Measurements from ENCODE around the gene POLR3GL.

POLR3GL gene

GRCh38 chr1:145951526-145951925 is 13.0 kb upstream of the POLR3GL start:
- DNase-seq = no peak

DNA sequence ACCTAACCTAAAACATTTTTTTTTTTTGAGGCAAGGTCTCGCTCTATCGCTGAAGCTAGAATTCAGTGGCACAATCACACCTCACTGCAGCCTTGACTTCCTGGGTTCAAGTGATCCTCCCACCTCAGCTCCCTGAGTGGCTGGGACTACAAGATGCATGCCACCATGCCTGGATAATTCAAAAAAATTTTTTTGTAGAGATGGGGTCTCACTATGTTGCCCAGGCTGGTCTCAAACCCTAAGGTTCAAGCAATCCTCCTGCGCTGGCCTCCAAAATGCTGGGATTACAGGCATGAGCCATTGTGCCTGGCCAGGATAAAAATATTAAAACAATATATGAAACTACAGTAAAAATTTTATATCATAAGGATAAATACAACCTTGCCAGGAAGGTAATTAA is 11.6 kb upstream of the POLR3GL start:
- no peak for DNase-seq

- DNase-seq = no peak
These were observed 10.6 kb upstream of the POLR3GL start for GRCh38 chr1:145953861-145954260.

DNA sequence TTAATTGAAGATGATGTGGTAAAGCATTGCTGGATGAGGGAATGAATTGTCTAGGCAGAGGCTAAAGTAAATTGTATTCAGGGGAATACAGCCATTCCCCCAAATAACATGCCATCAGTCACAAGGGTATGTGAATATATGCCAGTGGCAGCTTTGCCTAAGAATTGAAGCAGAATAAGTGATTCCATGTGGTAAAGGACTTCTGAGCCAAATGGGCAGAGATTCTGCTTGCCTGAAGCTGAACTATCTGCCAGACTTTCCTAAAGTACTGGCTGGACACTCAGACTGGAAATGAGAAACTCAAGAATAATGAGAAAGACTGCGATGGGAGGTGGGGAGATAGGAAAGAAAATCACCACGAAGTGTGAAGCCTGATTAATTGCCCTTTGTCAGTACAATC is 9.1 kb upstream of the POLR3GL start:
- DNase-seq = no peak

DNA sequence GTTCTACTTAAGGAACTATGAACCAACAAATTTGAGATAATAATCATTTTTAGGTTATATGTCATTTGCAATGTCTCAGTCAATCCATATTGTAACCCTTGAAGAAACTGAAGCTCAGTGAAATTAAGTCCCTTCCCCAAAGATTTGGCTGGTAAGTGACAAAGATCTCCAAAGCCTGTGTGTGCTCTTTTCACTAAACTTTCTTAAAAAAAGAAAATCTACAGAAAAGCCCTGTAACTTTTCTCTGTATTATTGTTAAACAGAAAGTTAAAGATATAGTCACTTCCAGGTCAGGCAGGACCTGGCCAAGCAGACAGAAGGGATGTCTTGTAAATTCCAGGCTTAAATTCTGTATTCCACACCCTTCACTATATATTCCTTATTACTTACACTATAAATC is 8.1 kb upstream of the POLR3GL start:
- no peak for DNase-seq

DNA sequence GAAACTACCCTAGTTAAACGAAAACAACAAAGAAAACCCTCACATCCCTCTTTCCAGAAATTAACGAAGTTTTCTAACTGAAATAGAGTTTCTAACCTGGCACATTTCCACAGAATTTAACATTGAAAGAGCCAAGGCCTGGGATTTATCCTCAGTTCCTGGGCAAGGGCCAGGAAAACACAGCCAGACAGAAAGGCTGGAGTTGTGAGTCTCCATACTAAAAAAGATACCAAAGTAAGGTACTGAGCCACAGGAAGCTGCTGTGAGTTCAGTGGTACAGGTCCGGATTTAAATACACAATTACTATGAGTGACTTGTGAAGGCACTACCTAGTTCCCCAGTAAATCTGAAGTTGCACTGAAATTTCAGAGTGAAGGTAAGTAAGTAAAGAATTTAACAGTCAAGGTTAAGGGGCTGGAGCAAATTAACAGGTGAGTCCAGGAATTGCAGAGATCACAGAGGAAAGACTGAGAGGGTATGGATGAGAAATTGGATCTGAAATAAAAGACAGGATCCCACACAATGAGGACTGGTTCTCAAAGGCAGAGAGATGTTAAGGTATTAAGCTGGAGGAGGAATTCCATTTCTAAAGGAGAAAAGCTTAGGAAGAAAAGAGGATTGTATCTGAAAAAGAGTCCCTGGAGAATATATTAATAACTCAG is 7.6 kb upstream of the POLR3GL start:
- DNase-seq = no peak

GRCh38 chr1:145957443-145958319 is 6.8 kb upstream of the POLR3GL start, which contains the start of gene LIX1L:
Gene LIX1L (minus strand): TSS chr1:145958017. CDS start chr1:145957927, 90 bp downstream.
- peak; percentile 98 for DNase-seq

GRCh38 chr1:145958734-145959133 is 5.8 kb upstream of the POLR3GL start:
- no peak for DNase-seq

- no peak for DNase-seq
These were observed 5.2 kb upstream of the POLR3GL start for GRCh38 chr1:145959333-145959732.

DNA sequence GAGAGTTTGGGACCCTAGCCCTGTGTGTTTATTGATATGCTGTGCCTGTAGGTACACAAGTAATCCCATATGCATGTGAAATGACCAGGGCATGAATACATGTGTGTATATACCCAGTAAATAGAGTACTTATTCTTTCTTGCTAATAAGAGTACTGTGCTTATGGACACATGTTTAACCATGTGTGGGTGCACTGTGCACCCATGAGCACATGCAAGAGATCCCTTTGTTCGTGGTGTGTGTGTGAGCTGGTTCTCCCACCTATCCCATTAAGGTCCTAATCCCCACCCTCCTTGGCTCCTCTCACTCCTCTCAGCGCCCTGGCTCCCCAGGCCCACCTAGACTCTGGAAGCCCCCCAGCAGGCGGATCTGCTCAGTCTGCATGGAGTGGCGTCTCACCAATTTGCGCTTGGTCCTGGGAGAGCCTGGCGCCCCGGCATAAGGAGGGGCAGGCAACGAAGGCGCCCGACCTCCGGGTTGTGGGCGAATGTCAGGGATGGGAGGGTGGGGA is 4.5 kb upstream of the POLR3GL start:
- DNase-seq = no peak

- peak; percentile 93 for DNase-seq
These were observed 3.9 kb upstream of the POLR3GL start for GRCh38 chr1:145960468-145961108.

DNA sequence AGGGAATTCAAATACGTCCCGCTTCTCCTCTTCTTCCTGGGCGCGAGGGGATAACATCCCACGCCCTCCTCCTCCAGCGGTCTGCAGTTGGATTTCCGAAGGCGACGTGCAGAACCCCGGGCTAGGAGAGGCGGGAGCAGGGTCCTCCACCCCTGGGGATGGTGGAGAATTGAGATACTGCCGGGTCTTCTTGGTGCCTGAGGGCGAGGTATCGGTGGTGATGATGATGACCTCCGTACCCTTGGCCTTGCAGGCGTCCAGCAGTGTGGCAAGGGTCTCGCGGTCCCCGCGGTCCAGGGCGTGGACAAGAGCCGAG is 3.4 kb upstream of the POLR3GL start:
- DNase-seq = no peak

- no peak for DNase-seq
These were observed 2.9 kb upstream of the POLR3GL start for GRCh38 chr1:145961425-145962156.

DNA sequence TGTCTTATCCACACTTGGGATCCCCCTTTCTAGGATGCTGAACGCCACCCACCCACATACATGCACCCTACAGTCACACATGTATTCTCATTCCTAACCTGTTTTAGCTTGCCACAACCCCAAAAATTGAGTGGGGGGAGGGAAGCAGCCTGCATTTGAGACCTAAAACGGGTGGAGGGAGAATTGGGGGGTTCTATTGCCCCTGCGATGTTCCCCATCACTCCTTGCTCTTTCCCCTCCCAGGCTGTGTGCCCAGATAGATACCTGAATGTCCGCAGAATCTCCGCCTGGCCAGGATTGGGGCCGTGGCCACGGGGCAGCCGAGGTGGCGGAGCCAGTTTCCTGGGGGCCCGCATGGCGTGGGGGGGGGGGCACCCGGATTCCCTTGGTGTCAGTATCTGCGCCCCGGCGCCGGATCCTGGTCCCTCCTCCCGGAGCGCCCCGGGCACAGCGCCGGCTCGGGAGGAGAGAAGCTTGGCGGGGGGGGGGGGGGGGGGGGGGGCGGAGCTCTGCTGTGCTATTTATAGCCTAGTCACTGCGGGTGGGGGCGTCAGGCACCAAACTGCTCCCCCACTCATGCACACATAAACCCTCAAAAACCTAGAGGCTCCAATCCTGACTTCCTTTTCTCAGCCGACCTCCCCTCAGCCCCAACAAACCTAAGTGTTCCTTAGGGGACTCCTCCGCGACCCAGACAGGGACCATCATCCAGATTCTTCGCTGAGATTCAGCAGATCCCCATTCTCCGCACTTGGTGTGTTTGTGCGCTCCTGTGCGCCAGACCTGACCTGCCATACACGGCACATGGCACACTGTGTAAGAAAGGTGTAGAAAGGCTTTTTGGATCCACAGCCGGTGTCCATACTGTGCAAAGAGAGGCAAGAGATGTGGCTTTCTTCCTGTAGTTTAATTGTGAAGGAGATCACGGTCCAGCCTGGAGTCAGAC is 2.1 kb upstream of the POLR3GL start:
- no peak for DNase-seq

DNA sequence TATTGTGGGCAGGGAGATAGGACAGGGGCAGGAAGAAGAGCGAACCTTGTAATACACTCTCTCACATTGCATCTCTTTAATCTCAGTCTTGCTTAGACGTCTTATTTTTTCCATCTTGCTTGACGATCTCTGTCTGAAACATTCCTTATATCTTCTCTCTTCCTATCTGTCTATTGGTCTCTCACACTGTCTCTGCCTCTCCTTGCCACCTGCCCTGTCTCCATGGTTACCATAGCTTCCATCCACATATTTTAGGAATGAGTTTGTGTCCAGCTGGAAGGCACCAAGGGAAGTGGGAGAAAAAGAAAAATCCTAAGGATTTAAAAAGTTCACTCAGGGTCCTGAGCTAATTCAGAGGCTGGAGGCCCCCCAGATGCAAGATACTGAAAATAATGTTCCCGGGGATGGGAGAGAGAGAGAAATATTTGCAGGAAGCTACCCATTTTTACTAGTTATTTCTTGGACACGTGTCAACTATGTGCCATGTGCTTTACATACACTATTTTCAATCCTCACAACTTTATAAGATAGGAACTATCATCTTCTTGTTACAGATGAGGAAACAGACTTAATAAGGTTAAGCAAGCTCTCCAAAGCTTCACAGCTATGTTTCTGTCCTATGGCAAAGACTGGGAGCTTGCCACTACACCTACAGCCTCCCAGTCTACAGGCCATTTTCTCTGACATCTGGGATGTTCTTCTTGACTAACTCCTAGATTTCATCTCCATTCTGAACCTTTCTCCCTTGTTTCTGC is 1.0 kb upstream of the POLR3GL start:
- no peak for DNase-seq

GRCh38 chr1:145965119-145965744 is 742 bp downstream of the POLR3GL start:
- DNase-seq = no peak

DNA sequence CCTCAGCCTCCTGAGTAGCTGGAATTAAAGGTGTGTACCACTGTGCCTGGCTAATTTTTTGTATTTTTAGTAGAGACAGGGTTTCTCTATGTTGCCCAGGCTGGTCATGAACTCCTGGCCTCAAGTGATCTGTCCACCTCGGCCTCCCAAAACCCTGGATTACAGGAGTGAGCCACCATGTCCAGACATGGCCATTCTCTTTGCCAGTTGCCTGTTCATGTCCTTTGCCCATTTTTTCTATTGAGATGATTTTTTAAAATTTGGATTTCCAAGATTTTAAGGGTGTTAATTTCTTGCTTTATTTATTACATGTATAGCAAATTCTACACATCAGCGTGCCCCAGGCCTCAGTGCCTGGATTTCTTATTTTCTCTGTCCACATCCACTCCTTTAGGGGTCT is 2.8 kb downstream of the POLR3GL start:
- DNase-seq = peak; percentile 2

DNA sequence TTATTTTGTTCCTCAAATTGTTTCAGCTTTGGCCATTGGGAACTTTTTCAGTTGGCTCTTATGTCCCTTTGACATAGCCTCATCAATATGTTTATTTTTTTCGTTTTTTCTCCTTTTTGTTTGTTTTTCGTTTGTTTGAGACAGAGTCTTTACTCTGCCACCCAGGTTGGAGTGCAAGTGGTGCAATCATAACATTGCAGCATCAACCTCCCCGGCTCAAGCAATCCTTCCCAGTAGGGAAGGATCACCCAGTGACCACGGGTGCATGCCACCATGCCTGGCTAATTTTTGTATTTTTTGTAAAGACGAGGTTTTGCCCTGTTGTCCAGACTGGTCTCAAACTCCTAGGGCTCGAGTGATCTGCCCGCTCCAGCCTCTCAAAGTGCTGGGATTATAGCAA is 8.1 kb downstream of the POLR3GL start:
- DNase-seq = no peak

- no peak for DNase-seq
These were observed 10.2 kb downstream of the POLR3GL start for GRCh38 chr1:145974721-145975120.

- no peak for DNase-seq
These were observed 10.7 kb downstream of the POLR3GL start for GRCh38 chr1:145975216-145975615.

DNA sequence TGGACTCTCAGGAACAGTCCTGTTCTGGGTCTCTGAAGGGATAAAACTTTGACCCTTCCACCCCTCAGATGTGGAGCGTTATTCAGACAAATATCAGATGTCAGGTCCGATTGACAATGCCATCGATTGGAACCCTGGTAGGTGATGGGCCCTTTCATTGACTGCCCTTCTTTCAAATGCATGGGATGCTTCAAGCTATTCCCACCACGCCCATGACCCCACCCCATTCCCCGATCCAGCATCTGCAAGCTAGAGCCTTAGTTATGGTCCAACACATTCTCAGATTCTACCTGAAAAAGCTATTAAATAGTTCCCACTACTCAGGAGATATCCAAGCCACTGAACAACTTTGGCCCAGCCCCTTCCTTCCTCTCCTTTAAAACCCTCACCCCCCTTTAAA is 12.5 kb downstream of the POLR3GL start:
- DNase-seq = no peak
